Measurements from ENCODE around the gene GPR87. TPM values are rescaled to one million over a fixed set of nuclear protein-coding genes. Genes with fewer than 3 reads are reported as not detected.

GPR87 gene
- total RNA-seq, 1 experiment from 2014 or later, result 3.8 TPM

GRCh38 chr3:151347432-151347831, 30.8 kb upstream of the GPR87 start:
- intact Hi-C loops (cut with micrococcal nuclease), result no loop called here
- H3K4me3 ChIP-seq (replicated peaks in 1 of 2; ENCODE audit: low read depth in 1 of 2, low read length in 2 of 2), result no peak overlapping the region
- no peak overlapping the region for H3K4me2 ChIP-seq (ENCODE audit: low read length)
- H3K79me2 ChIP-seq (ENCODE audit: insufficient read depth, low read length), result no peaks in the 10 kb centered on the region
- H4K20me1 ChIP-seq (ENCODE audit: insufficient read depth), result no peaks in the 10 kb centered on the region
- H3K9me3 ChIP-seq (ENCODE audit: control insufficient read depth in 1 of 2, insufficient read depth in 1 of 2, low read depth in 1 of 2, low read length in 2 of 2), result no peaks in the 10 kb centered on the region
- no peaks in the 10 kb centered on the region for H3K4me1 ChIP-seq (ENCODE audit: control insufficient read depth in 1 of 2, insufficient read depth in 2 of 2, low read length in 2 of 2)
- TF ChIP-seq EZH2phosphoT487 (IDR thresholded peaks at IDR 0.05; ENCODE audit: borderline replicate concordance) (no peak), FOSL1 (IDR thresholded peaks at IDR 0.05; ENCODE audit: low read depth) (no peak), SIN3A (IDR thresholded peaks at IDR 0.05; ENCODE audit: low read depth) (no peak), SRF (IDR thresholded peaks at IDR 0.05; ENCODE audit: low read depth) (no peak), RAD21 (IDR thresholded peaks at IDR 0.05; ENCODE audit: low read depth) (no peak), POLR2AphosphoS5 (IDR thresholded peaks at IDR 0.05; ENCODE audit: low read depth, low read length) (no peak), ZNF274 (IDR thresholded peaks at IDR 0.05; ENCODE audit: low read depth, low read length) (no peak), TCF7L2 (IDR thresholded peaks at IDR 0.05; ENCODE audit: borderline replicate concordance, extremely low read depth, insufficient read depth, insufficient read length) (no peak)
- DNase-seq (ENCODE audit: low read depth, low spot score) (no peak), ATAC-seq (no peak)
- H3K9ac ChIP-seq (ENCODE audit: low read length), result no peak overlapping the region
- ChIA-PET POLR2A (no interaction called here), CTCF (no interaction called here), RAD21 (ENCODE audit: low non-redundant PET in 1 of 2, low total read pairs in 2 of 2, uncharacterized antibody in 2 of 2, unreplicated experiment in 2 of 2) (no interaction called here)
- no peak overlapping the region for H2AFZ ChIP-seq (ENCODE audit: low read depth, low read length, poor library complexity, severe bottlenecking)
- no TSS peak for BruUV-seq (replicated peaks)
- no peaks in the 10 kb centered on the region for H3K36me3 ChIP-seq (ENCODE audit: control insufficient read depth in 1 of 2, insufficient read depth in 2 of 2, low read length in 2 of 2)
- no peak overlapping the region for H3K27ac ChIP-seq (ENCODE audit: low read depth, low read length)
- no peaks in the 10 kb centered on the region for H3K27me3 ChIP-seq (ENCODE audit: insufficient read depth, low read length)
- no peaks in the 10 kb centered on the region for H3K9me2 ChIP-seq (ENCODE audit: insufficient read depth)

GRCh38 chr3:151346292-151346691, 29.7 kb upstream of the GPR87 start:
- Histone ChIP-seq H3K79me2 (ENCODE audit: insufficient read depth, low read length) (no peaks in the 10 kb centered on the region), H3K4me2 (ENCODE audit: low read length) (no peak overlapping the region), H3K36me3 (ENCODE audit: control insufficient read depth in 1 of 2, insufficient read depth in 2 of 2, low read length in 2 of 2) (no peaks in the 10 kb centered on the region), H3K27me3 (ENCODE audit: insufficient read depth, low read length) (no peaks in the 10 kb centered on the region), H3K9me3 (ENCODE audit: control insufficient read depth in 1 of 2, insufficient read depth in 1 of 2, low read depth in 1 of 2, low read length in 2 of 2) (no peaks in the 10 kb centered on the region), H3K4me1 (ENCODE audit: control insufficient read depth in 1 of 2, insufficient read depth in 2 of 2, low read length in 2 of 2) (no peaks in the 10 kb centered on the region), H3K4me3 (replicated peaks in 1 of 2; ENCODE audit: low read depth in 1 of 2, low read length in 2 of 2) (no peak overlapping the region), H3K9me2 (ENCODE audit: insufficient read depth) (no peaks in the 10 kb centered on the region), H4K20me1 (ENCODE audit: insufficient read depth) (no peaks in the 10 kb centered on the region), H2AFZ (ENCODE audit: low read depth, low read length, poor library complexity, severe bottlenecking) (no peak overlapping the region), H3K27ac (ENCODE audit: low read depth, low read length) (no peak overlapping the region), H3K9ac (ENCODE audit: low read length) (no peak overlapping the region)
- ATAC-seq (no peak), DNase-seq (ENCODE audit: low read depth, low spot score) (no peak)
- TF ChIP-seq ZNF274 (IDR thresholded peaks at IDR 0.05; ENCODE audit: low read depth, low read length) (no peak), SIN3A (IDR thresholded peaks at IDR 0.05; ENCODE audit: low read depth) (no peak), ELF1 (IDR thresholded peaks at IDR 0.05; ENCODE audit: borderline replicate concordance, low read depth) (no peak), SP1 (IDR thresholded peaks at IDR 0.05; ENCODE audit: low read depth) (no peak), CBX3 (IDR thresholded peaks at IDR 0.05; ENCODE audit: low read depth) (no peak), CEBPB (IDR thresholded peaks at IDR 0.05; ENCODE audit: low read depth) (no peak), FOSL1 (IDR thresholded peaks at IDR 0.05; ENCODE audit: low read depth) (no peak), EZH2phosphoT487 (IDR thresholded peaks at IDR 0.05; ENCODE audit: borderline replicate concordance) (no peak), CTCF (IDR thresholded peaks at IDR 0.05 in 2 of 3, conservative IDR thresholded peaks at IDR 0.05 in 1 of 3; ENCODE audit: borderline replicate concordance in 1 of 3, insufficient read depth in 1 of 3, low read depth in 2 of 3, low read length in 2 of 3) (no peak), POLR2A (IDR thresholded peaks at IDR 0.05; ENCODE audit: borderline replicate concordance, extremely low read depth, insufficient read depth, insufficient read length) (no peak), TCF7L2 (IDR thresholded peaks at IDR 0.05; ENCODE audit: borderline replicate concordance, extremely low read depth, insufficient read depth, insufficient read length) (no peak), YY1 (IDR thresholded peaks at IDR 0.05; ENCODE audit: extremely low read depth, insufficient replicate concordance, low read depth, low read length) (no peak)
- TF ChIP-seq, protein P1, sequence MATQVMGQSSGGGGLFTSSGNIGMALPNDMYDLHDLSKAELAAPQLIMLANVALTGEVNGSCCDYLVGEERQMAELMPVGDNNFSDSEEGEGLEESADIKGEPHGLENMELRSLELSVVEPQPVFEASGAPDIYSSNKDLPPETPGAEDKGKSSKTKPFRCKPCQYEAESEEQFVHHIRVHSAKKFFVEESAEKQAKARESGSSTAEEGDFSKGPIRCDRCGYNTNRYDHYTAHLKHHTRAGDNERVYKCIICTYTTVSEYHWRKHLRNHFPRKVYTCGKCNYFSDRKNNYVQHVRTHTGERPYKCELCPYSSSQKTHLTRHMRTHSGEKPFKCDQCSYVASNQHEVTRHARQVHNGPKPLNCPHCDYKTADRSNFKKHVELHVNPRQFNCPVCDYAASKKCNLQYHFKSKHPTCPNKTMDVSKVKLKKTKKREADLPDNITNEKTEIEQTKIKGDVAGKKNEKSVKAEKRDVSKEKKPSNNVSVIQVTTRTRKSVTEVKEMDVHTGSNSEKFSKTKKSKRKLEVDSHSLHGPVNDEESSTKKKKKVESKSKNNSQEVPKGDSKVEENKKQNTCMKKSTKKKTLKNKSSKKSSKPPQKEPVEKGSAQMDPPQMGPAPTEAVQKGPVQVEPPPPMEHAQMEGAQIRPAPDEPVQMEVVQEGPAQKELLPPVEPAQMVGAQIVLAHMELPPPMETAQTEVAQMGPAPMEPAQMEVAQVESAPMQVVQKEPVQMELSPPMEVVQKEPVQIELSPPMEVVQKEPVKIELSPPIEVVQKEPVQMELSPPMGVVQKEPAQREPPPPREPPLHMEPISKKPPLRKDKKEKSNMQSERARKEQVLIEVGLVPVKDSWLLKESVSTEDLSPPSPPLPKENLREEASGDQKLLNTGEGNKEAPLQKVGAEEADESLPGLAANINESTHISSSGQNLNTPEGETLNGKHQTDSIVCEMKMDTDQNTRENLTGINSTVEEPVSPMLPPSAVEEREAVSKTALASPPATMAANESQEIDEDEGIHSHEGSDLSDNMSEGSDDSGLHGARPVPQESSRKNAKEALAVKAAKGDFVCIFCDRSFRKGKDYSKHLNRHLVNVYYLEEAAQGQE (IDR thresholded peaks at IDR 0.05; ENCODE audit: low read depth), result no peak
- CTCF ChIA-PET, result interaction anchor here (1.4 kb wide), 1 partner anchor 19 kb away, joined by 3 read pairs; no protein-coding TSS in a partner anchor
- RAD21 ChIA-PET (ENCODE audit: low non-redundant PET in 1 of 2, low total read pairs in 2 of 2, uncharacterized antibody in 2 of 2, unreplicated experiment in 2 of 2), result no interaction called here
- no TSS peak for BruUV-seq (replicated peaks)
- POLR2A ChIA-PET, result no interaction called here
- intact Hi-C loops (cut with micrococcal nuclease), result no loop called here
